ENCODE data around the gene LSM7.

Gene LSM7

DNA sequence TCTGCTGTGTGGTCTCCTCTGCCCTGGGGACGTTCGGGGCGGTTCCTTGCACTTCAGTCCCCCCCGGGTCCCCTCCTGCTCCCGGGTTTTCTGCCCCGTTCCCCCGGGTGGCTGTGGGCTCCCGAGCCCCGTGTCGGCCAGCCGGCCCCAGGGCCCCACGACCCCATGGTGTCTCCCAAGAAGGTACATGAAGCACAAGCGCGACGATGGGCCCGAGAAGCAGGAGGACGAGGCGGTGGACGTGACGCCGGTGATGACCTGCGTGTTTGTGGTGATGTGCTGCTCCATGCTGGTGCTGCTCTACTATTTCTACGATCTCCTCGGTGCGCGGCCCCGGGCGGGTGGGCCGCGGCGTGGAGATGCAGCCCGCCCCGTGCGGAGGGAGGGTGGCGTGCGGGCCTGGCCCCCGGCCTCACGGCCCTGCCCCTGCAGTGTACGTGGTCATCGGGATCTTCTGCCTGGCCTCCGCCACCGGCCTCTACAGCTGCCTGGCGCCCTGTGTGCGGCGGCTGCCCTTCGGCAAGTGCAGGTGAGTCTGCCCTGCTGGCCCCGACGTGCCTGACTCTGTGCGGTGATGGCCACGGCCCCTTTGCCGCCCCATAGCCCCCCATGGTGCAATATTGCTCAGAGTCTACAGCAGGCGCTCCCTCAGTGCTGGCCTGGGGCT is 11.4 kb upstream of the LSM7 start:
- DNase-seq (ENCODE audit: low read depth): no peak
- H3K4me3 ChIP-seq (ENCODE audit: low read depth, low read length): no peak overlapping the region

- no peak for DNase-seq (ENCODE audit: low read depth)
- no peak overlapping the region for H3K4me3 ChIP-seq (ENCODE audit: low read depth, low read length)
Measured at GRCh38 chr19:2338751-2339643, 10.6 kb upstream of the LSM7 start.

GRCh38 chr19:2338055-2338615 is 9.7 kb upstream of the LSM7 start:
- H3K4me3 ChIP-seq (ENCODE audit: low read depth, low read length): no peak overlapping the region
- DNase-seq (ENCODE audit: low read depth): no peak

DNA sequence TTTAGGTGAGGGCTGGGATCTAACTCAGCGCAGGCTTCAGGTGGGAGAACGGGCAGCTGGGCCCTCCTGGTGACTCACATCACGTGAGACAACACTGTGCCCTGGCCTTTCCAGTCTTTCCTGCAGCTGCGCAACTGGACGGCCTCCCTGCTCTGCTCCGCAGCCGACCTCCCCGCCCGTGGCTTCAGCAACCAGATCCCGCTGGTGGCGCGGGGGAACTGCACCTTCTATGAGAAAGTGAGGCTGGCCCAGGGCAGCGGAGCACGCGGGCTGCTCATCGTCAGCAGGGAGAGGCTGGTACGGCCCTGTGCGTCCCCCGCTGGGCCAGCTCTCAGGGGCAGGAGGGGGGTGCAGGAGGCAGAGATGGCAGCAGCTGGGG is 8.9 kb upstream of the LSM7 start:
- H3K4me3 ChIP-seq (ENCODE audit: low read depth, low read length): no peak overlapping the region
- DNase-seq (ENCODE audit: low read depth): peak; percentile 60

- no peak overlapping the region for H3K4me3 ChIP-seq (ENCODE audit: low read depth, low read length)
- DNase-seq (ENCODE audit: low read depth): no peak
Measured at GRCh38 chr19:2336528-2337328, 8.3 kb upstream of the LSM7 start.

- DNase-seq (ENCODE audit: low read depth): no peak
- no peak overlapping the region for H3K4me3 ChIP-seq (ENCODE audit: low read depth, low read length)
Measured at GRCh38 chr19:2335848-2336247, 7.5 kb upstream of the LSM7 start.

DNA sequence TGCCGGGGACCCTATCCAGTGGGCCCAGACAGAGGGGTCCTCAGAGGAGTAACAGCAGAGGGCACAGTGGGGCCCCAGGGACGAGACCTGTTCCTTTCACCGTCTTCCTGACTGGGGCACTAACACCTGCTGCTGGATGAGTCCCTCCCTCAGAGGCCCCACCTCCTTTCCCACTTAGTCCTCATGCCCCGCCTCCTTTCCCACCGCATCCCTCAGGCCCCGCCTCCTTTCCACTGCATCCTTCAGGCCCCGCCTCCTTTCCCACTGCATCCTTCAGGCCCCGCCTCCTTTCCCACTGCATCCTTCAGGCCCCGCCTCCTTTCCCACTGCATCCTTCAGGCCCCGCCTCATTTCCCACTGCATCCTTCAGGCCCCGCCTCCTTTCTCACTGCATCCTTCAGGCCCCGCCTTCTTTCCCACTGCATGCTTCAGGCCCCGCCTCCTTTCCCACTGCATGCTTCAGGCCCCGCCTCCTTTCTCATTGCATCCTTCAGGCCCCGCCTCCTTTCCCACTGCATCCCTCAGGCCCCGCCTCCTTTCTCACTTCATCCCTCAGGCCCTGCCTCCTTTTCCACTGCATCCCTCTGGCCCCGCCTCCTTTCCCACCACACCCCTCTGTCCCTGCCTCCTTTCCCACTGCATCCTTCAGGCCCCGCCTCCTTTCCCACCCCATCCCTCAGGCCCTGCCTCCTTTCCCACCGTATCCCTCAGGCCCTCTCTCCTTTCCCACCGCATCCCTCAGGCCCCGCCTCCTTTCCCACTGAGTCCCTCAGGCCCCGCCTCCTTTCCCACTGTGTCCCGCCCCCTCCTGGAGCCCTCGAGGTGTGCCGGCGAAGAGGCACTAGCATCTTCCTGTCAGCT is 6.8 kb upstream of the LSM7 start:
- H3K4me3 ChIP-seq (ENCODE audit: low read depth, low read length): no peak overlapping the region
- no peak for DNase-seq (ENCODE audit: low read depth)

DNA sequence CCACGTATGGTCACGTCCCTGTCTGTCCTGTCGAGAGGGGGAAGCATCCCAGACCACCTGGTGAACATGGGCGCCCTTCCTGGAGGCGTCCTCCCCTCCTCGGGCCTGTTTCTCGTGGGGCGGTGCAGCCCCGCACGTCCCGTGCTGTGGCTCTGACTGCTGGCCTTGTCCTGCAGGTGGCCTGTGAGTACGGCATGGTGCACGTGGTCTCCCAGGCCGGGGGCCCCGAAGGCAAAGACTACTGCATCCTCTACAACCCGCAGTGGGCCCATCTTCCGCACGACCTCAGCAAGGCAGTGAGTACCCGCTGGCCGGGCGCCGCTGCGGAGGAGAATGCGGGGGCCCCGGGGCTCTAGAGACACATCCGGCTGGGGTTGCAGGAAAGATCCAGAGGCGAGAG is 6.0 kb upstream of the LSM7 start:
- DNase-seq (ENCODE audit: low read depth): no peak
- no peak overlapping the region for H3K4me3 ChIP-seq (ENCODE audit: low read depth, low read length)

DNA sequence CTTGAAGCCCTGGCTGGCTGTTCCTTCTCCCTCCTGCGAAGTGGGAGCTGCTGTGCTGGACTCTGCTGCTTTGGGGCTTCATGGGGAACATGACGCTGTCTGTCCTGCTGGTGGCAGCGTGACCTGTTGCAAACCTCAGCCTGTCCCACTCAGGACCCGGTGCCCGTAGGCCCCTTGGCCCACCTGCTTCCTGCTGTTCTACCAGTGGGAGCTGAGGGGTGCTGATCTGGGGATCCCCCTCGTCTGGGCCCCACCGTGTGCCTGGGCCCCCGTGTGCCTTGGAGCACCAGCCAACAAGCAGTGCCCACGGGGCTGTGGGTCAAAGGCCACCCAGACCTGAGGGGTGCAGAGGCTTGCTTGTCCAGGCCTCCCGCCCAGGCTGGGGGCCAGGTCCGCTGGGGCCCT is 5.4 kb upstream of the LSM7 start:
- DNase-seq (ENCODE audit: low read depth): no peak
- no peak overlapping the region for H3K4me3 ChIP-seq (ENCODE audit: low read depth, low read length)

DNA sequence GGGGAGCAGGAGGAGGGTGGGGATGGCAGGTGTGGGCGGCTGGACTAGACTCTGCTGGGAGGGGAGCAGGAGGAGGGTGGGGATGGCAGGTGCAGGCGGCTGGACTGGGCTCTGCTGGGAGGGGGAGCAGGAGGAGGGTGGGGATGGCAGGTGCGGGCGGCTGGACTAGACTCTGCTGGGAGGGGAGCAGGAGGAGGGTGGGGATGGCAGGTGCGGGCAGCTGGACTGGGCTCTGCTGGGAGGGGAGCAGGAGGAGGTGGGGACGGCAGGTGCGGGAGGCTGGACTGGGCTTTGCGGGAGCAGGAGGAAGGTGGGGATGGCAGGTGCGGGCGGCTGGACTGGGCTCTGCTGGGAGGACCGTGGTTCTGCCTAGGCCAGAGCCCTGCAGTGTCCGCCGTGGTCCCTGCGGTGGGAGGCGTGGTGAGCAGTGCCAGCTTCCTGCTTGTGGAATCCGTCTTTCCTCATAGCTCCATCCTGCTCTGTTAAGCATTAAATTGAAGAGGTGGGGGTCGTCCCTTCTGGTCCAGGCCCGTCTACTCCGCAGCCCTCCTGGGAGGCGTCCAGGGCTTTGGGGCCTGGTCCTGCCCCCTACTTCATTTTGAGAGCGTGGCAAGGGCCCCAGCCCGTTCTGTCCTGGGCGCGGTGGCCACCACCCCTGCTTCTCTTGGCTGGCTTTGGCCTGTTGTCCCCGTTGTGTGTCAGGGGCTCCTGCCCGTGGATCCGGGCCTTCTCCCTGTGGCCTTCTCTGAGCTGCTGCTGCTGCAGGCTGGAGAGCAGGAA is 4.8 kb upstream of the LSM7 start:
- no peak overlapping the region for H3K4me3 ChIP-seq (ENCODE audit: low read depth, low read length)
- no peak for DNase-seq (ENCODE audit: low read depth)

DNA sequence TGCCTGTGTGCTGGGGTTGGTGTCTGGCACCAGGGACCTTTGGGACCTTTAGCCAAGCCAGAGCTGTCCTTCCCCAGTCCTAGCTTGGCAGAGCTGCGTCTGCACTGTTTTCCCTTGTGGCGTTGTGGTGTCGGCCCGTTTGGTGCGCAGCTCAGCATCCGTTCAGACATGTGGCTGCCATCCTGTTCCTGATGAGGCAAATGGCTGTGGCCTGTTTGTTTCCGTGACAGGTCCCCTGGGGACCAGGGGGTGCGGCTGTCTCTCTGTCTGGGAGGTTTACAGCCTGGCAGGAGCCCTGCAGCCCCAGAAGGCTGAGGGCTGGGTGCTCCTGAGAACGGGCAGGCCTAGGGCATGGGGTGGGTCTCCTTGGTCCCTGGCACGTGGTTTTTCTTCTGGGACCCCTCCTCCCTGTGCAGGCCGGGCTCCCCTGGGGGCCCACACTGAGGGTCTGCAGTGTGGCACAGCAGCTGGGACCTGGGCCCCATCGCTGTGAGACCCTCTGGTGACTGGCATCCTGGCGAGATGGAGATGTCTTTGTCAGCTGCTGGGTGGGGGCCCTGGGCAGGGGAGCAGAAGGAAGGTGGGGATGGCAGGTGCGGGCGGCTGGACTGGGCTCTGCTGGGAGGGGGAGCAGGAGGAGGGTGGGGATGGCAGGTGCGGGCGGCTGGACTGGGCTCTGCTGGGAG is 4.1 kb upstream of the LSM7 start:
- no peak overlapping the region for H3K4me3 ChIP-seq (ENCODE audit: low read depth, low read length)
- no peak for DNase-seq (ENCODE audit: low read depth)

- DNase-seq (ENCODE audit: low read depth): no peak
- no peak overlapping the region for H3K4me3 ChIP-seq (ENCODE audit: low read depth, low read length)
Measured at GRCh38 chr19:2331601-2332246, 3.3 kb upstream of the LSM7 start.

GRCh38 chr19:2330632-2331284 is 2.4 kb upstream of the LSM7 start:
- DNase-seq (ENCODE audit: low read depth): no peak
- H3K4me3 ChIP-seq (ENCODE audit: low read depth, low read length): no peak overlapping the region

DNA sequence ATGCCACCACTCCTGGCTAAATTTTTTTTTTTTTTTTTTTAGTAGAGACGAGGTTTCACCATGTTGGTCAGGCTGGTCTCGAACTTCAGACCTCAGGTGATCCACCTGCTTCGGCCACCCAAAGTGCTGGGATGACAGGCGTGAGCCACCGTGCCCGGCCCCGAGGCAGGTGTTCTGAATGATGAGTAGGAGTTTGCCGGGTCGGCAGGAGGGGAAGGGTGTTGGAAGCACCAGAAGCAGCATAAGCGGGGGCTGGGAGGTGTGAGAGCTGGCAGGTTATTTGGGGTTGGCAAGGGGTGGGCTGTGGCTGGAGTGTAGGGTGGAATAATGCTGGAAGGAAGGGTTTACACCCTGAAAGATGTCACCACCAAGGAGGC is 1.9 kb upstream of the LSM7 start:
- no peak for DNase-seq (ENCODE audit: low read depth)
- H3K4me3 ChIP-seq (ENCODE audit: low read depth, low read length): no peak overlapping the region

DNA sequence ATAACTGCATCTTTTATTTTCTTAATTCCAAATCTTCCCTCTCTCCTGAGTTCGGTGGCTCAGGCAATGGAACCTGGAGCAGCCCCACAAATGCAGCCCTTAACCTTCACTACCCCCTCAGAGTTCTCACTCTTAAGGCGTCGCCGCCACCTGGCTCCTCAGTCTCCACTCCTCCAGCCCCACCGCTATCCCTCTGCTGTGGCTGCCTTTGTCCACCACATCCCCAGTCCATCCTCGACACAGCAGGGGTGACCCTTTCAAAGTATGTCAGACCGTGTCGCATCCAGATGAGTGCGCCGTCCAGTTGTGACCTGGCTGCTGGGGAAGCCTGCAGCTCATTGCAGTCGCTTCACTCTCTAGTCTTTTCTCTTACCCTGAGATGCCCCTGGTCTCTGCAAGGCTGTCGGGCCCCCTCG is 1.1 kb upstream of the LSM7 start:
- peak overlapping the region; percentile 96 for H3K4me3 ChIP-seq (ENCODE audit: low read depth, low read length)
- DNase-seq (ENCODE audit: low read depth): no peak

- DNase-seq (ENCODE audit: low read depth): no peak
- H3K4me3 ChIP-seq (ENCODE audit: low read depth, low read length): peak overlapping the region; percentile 96
Measured at GRCh38 chr19:2329149-2329478, 728 bp upstream of the LSM7 start.

DNA sequence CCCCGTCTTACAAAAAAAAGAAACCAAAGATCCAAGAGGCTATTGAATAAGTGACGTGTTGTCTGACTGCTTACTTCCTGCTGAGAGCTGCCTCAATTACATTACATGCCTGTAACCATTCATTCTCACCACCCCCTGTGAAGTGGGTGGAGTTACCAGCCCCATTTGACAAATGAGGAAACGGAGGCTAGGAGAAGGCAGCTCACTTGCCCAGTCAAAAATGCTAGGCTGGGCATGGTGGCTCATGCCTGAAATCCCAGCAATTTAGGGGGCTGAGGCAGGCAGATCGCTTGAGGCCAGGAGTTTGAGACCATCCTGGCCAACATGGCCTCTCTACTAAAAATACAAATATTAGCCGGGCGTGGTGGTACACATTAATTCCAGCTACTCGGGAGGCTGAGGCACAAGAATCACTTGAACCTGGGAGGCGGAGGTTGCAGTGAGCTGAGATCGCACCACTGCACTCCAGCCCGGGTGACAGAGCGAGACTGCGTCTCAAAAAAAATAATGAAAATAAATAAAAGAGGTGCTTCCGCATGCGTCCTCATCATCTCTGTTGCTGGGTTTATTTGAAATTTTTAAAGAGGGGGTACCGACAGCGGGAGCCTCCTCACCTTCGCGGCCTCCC is 499 bp downstream of the LSM7 start:
- DNase-seq (ENCODE audit: low read depth): peak; percentile 72
- H3K4me3 ChIP-seq (ENCODE audit: low read depth, low read length): peak overlapping the region; percentile 96

Data from skeletal muscle cell (primary cell).